ENCODE results near the gene IFIH1.

- no peak for TF ChIP-seq CTCF (IDR thresholded peaks at IDR 0.05 in 4 of 5, conservative IDR thresholded peaks at IDR 0.05 in 1 of 5)
- TF ChIP-seq POLR2A (IDR thresholded peaks at IDR 0.05): no peak
Measured at GRCh38 chr2:162233197-162233596, 85.3 kb downstream of the IFIH1 start.

Data from gastrocnemius medialis (tissue), 4 donors.